Smooth muscle cell (in vitro differentiated cells): ENCODE measurements around the gene WWC2. TPM values are rescaled to one million over a fixed set of nuclear protein-coding genes. Genes with fewer than 3 reads are reported as not detected.
"Not testable (repeated sequence)": the region's sequence is repeated elsewhere in the genome, so short reads cannot be mapped to it uniquely, and the experiment has no call there.

Experiments used
- DNase-seq: peaks from one replicate; lab custom pipeline; 2025; ENCODE audit not compliant: unreplicated experiment; lab: John Stamatoyannopoulos, UW
- H2AFZ ChIP-seq: fragments of 200-600 bp; sonication (generic); 2 replicates; pipeline ENCODE4 v1.6.0; 2016; ENCODE audit warnings: antibody characterized with exemption, low read depth, mild to moderate bottlenecking
- H3F3A ChIP-seq: fragments of 200-600 bp; sonication (generic); 2 replicates; pipeline ENCODE4 v1.6.0; 2017; ENCODE audit warnings: antibody characterized with exemption, low read depth
- H3K27ac ChIP-seq: fragments of 200-600 bp; sonication (generic); 2 replicates; pipeline ENCODE4 v1.5.1; 2016; ENCODE audit warnings: low read depth, mild to moderate bottlenecking
- H3K27me3 ChIP-seq: fragments of 200-600 bp; sonication (generic); 2 replicates; pipeline ENCODE4 v1.6.1; 2016; ENCODE audit warnings: low read depth, mild to moderate bottlenecking
- H3K36me3 ChIP-seq: fragments of 200-600 bp; sonication (generic); 2 replicates; pipeline ENCODE4 v1.5.1; 2016; ENCODE audit warnings: low read depth
- H3K4me1 ChIP-seq: fragments of 200-600 bp; sonication (generic); 2 replicates; pipeline ENCODE4 v1.5.1; 2016; ENCODE audit warnings: low read depth
- H3K4me2 ChIP-seq: fragments of 200-600 bp; sonication (generic); 2 replicates; pipeline ENCODE4 v1.6.0; 2016; ENCODE audit warnings: mild to moderate bottlenecking
- H3K4me3 ChIP-seq: fragments of 200-600 bp; sonication (generic); 2 replicates; pipeline ENCODE4 v1.5.1; 2016; ENCODE audit warnings: mild to moderate bottlenecking
- H3K79me2 ChIP-seq: fragments of 200-600 bp; sonication (generic); 2 replicates; pipeline ENCODE4 v1.6.0; 2016; ENCODE audit warnings: low read depth, mild to moderate bottlenecking
- H3K9ac ChIP-seq: fragments of 200-600 bp; sonication (generic); 2 replicates; pipeline ENCODE4 v1.6.0; 2016; ENCODE audit warnings: low read depth
- H3K9me3 ChIP-seq: fragments of 200-600 bp; sonication (generic); replicated peaks from 2 replicates; pipeline ENCODE4 v1.5.1; 2016; ENCODE audit warnings: low read depth
- H4K20me1 ChIP-seq: fragments of 200-600 bp; sonication (generic); 2 replicates; pipeline ENCODE4 v1.6.0; 2016; ENCODE audit warnings: low read depth
- CTCF ChIP-seq: fragments of 200-600 bp; sonication (generic); IDR thresholded peaks from 2 replicates; pipeline ENCODE4 v1.5.1; 2017; ENCODE audit warnings: borderline replicate concordance, mild to moderate bottlenecking, antibody characterized with exemption; ENCODE audit not compliant: insufficient read depth, poor library complexity, severe bottlenecking
- WGBS: methylation state at CpG from one replicate; pipeline ENCODE4 v1.1.7; 2016; ENCODE audit warnings: low lambda C conversion rate; 5-methylcytosine and 5-hydroxymethylcytosine counted together
- polyA plus RNA-seq: library from polyadenylated mRNA; unstranded; fragments of >200 nt; fragmentation: Nextera tagmentation; extraction: Ambion mirVana; gene quantifications from 2 replicates; pipeline ENCODE4 v1.2.1, GENCODE V29; 2016
- total RNA-seq: library from RNA; depleted of rRNA; stranded (reverse); fragments of >200 nt; gene quantifications from 2 replicates; pipeline ENCODE4 v1.2.3, GENCODE V29; 2014

The WWC2 gene
- total and polyA plus RNA-seq, 2 experiments from 2014 or later = 11.2 to 13.5 TPM

- Histone ChIP-seq H2AFZ (no peak overlapping the region), H3K4me1 (no peaks in the 10 kb centered on the region), H3K4me3 (no peak overlapping the region), H3K27me3 (no peaks in the 10 kb centered on the region), H3K9ac (no peak overlapping the region), H3K4me2 (no peak overlapping the region), H3K27ac (no peak overlapping the region), H3K36me3 (no peaks in the 10 kb centered on the region), H3K9me3 (no peaks in the 10 kb centered on the region), H4K20me1 (no peaks in the 10 kb centered on the region), H3F3A (no peaks in the 10 kb centered on the region), H3K79me2 (no peaks in the 10 kb centered on the region)
- DNase-seq = no peak
- 87% methylated on average over 2 of the region's 2 CpGs for WGBS
- TF ChIP-seq CTCF = no peak
Measured at GRCh38 chr4:183321079-183321478, 222.0 kb downstream of the WWC2 start.

- Histone ChIP-seq H3K27ac (no peak overlapping the region), H3F3A (no peaks in the 10 kb centered on the region), H3K36me3 (no peaks in the 10 kb centered on the region), H3K4me3 (no peak overlapping the region), H3K27me3 (no peaks in the 10 kb centered on the region), H3K4me1 (no peaks in the 10 kb centered on the region), H3K79me2 (no peaks in the 10 kb centered on the region), H3K9ac (no peak overlapping the region), H3K4me2 (no peak overlapping the region), H3K9me3 (no peaks in the 10 kb centered on the region), H4K20me1 (no peaks in the 10 kb centered on the region), H2AFZ (no peak overlapping the region)
- WGBS = 96% methylated on average over 5 of the region's 5 CpGs
- no peak for DNase-seq
- no peak for TF ChIP-seq CTCF
Measured at GRCh38 chr4:183321516-183321915, 222.5 kb downstream of the WWC2 start.

DNA sequence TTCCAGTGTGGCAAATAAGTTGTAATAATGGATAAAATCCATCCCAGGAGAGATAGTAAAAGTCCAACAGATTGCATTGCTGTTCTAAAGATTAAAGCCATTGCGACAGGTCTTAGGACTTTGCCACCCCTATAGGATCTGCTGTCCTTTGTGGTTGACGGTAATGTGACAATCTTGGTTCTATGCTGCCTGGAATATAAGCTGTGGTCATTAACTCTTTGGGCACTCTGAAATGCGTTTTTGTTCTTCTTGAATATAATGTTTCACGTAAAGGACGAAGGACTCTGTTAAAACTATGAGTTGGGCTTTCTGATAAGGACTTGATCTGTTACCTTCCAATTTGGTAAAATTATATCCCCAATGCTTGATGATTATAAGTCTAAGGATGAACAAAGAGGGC lies 223.3 kb downstream of the WWC2 start, which contains the start of gene CLDN24:
Gene CLDN24, minus strand, starts transcription at position 101 of the 400 bp plus-strand sequence. Its CDS starts 0 bp downstream, at position 101.
- H3F3A ChIP-seq = no peaks in the 10 kb centered on the region
- TF ChIP-seq CTCF = no peak
- WGBS = 95% methylated on average over 5 of the region's 5 CpGs

DNA sequence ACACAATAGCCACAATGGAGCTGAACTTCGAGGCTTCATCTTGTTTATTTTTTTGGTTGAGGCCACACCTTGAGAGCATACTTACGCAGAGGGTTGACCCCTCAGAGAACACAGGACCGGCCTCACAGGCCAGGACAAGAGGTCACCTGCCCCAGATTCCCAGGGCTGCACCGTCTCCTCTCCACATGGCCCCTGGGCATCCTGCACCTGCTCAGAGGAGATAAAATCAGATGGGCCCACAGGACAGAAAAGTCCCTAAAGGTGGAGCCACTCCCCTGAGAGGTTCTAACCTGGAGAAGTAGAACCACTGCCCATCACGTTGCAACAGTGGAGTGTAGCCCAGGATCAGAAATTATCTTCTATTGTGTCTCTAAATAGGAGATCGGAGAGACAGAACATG lies 224.2 kb downstream of the WWC2 start:
- Histone ChIP-seq H3K4me2 (no peak overlapping the region), H3K36me3 (no peaks in the 10 kb centered on the region), H3K27ac (no peak overlapping the region), H3K4me1 (no peaks in the 10 kb centered on the region), H3K9me3 (no peaks in the 10 kb centered on the region), H2AFZ (no peak overlapping the region), H3K9ac (no peak overlapping the region), H3F3A (no peaks in the 10 kb centered on the region), H3K79me2 (no peaks in the 10 kb centered on the region), H3K4me3 (no peak overlapping the region), H3K27me3 (no peaks in the 10 kb centered on the region), H4K20me1 (no peaks in the 10 kb centered on the region)
- no peak for TF ChIP-seq CTCF
- DNase-seq = no peak
- WGBS = 85% methylated on average over 6 of the region's 6 CpGs

More for the DNA sequence above, 223.3 kb downstream of the WWC2 start, which contains the start of gene CLDN24:
- no peaks in the 10 kb centered on the region for H3K27me3 ChIP-seq
- no peaks in the 10 kb centered on the region for H3K4me1 ChIP-seq
- H3K9me3 ChIP-seq = no peaks in the 10 kb centered on the region
- no peak within 1 kb of the TSS for H3K27ac ChIP-seq
- no peak for DNase-seq
- H3K36me3 ChIP-seq = no peaks in the 10 kb centered on the region
- H3K79me2 ChIP-seq = no peaks in the 10 kb centered on the region
- no peaks in the 10 kb centered on the region for H4K20me1 ChIP-seq
- H3K4me3 ChIP-seq = no peak within 1 kb of the TSS
- H2AFZ ChIP-seq = no peak within 1 kb of the TSS
- H3K9ac ChIP-seq = no peak within 1 kb of the TSS
- H3K4me2 ChIP-seq = no peak within 1 kb of the TSS

DNA sequence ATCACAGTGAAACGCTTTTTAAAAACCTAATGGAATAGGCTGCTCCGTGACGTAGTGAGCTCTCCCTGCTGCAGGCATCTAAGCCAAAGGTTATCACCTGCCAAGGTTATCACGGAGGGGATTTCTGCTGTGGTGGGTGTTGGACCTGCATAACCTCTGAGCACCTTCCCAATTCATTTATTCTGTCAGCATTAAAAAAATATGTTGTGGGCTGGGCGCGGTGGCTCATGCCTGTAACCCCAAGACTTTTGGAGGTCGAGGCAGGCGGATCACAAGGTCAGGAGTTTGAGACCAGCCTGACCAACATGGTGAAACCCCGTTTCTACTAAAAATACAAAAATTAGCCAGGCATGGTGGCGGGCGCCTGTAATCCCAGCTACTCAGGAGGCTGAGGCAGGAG lies 225.0 kb downstream of the WWC2 start:
- H3K4me1 ChIP-seq, DNase-seq, H3F3A ChIP-seq, H3K79me2 ChIP-seq, H3K27ac ChIP-seq, H3K4me2 ChIP-seq, H3K9ac ChIP-seq, H3K4me3 ChIP-seq, H3K36me3 ChIP-seq, H3K9me3 ChIP-seq, H2AFZ ChIP-seq, H4K20me1 ChIP-seq, H3K27me3 ChIP-seq: not testable (repeated sequence)
- WGBS = 95% methylated on average over 11 of the region's 11 CpGs
